DMS53 (cell line): ENCODE data around the gene IGSF10.

Experiments used
- DNase-seq: peaks from one replicate; lab custom pipeline; 2025; lab: John Stamatoyannopoulos, UW

IGSF10 gene

GRCh38 chr3:151423091-151423490 lies 37.8 kb downstream of the IGSF10 start:
- DNase-seq, result no peak

GRCh38 chr3:151421938-151422337 lies 38.9 kb downstream of the IGSF10 start:
- peak; percentile 7 for DNase-seq

- DNase-seq, result no peak
Measured at GRCh38 chr3:151419806-151420205, 41.1 kb downstream of the IGSF10 start.

- DNase-seq, result no peak
Measured at GRCh38 chr3:151415289-151415688, 45.6 kb downstream of the IGSF10 start.

- peak; percentile 1 for DNase-seq
Measured at GRCh38 chr3:151412989-151413388, 47.9 kb downstream of the IGSF10 start.
